ENCODE results near the gene ZNF189.

DNA sequence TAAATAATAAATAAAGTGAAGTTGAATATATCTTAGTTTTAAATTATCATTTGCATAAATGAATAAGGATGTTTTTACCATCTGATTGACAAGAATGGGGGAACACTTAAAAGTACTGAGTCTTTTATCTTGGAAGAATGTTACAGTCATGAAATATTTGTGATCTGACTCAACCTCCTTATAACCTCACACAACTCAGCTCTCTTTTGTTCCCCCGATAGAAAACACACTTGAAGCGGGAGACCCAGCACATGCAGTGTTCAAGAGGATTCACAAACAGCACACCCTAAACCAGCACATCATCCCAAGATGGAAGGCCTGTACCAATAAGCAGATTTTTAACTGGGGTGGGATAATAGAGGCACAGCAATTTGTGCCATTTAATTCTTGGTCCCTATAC is 29.4 kb upstream of the ZNF189 start:
- TF ChIP-seq, protein P1, sequence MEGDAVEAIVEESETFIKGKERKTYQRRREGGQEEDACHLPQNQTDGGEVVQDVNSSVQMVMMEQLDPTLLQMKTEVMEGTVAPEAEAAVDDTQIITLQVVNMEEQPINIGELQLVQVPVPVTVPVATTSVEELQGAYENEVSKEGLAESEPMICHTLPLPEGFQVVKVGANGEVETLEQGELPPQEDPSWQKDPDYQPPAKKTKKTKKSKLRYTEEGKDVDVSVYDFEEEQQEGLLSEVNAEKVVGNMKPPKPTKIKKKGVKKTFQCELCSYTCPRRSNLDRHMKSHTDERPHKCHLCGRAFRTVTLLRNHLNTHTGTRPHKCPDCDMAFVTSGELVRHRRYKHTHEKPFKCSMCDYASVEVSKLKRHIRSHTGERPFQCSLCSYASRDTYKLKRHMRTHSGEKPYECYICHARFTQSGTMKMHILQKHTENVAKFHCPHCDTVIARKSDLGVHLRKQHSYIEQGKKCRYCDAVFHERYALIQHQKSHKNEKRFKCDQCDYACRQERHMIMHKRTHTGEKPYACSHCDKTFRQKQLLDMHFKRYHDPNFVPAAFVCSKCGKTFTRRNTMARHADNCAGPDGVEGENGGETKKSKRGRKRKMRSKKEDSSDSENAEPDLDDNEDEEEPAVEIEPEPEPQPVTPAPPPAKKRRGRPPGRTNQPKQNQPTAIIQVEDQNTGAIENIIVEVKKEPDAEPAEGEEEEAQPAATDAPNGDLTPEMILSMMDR (IDR thresholded peaks at IDR 0.05) = no peak
- no peak for TF ChIP-seq POLR2A (IDR thresholded peaks at IDR 0.05)
- no peak for TF ChIP-seq EP300 (IDR thresholded peaks at IDR 0.05)
